ENCODE measurements around the gene AFDN.

Gene AFDN, protein sequence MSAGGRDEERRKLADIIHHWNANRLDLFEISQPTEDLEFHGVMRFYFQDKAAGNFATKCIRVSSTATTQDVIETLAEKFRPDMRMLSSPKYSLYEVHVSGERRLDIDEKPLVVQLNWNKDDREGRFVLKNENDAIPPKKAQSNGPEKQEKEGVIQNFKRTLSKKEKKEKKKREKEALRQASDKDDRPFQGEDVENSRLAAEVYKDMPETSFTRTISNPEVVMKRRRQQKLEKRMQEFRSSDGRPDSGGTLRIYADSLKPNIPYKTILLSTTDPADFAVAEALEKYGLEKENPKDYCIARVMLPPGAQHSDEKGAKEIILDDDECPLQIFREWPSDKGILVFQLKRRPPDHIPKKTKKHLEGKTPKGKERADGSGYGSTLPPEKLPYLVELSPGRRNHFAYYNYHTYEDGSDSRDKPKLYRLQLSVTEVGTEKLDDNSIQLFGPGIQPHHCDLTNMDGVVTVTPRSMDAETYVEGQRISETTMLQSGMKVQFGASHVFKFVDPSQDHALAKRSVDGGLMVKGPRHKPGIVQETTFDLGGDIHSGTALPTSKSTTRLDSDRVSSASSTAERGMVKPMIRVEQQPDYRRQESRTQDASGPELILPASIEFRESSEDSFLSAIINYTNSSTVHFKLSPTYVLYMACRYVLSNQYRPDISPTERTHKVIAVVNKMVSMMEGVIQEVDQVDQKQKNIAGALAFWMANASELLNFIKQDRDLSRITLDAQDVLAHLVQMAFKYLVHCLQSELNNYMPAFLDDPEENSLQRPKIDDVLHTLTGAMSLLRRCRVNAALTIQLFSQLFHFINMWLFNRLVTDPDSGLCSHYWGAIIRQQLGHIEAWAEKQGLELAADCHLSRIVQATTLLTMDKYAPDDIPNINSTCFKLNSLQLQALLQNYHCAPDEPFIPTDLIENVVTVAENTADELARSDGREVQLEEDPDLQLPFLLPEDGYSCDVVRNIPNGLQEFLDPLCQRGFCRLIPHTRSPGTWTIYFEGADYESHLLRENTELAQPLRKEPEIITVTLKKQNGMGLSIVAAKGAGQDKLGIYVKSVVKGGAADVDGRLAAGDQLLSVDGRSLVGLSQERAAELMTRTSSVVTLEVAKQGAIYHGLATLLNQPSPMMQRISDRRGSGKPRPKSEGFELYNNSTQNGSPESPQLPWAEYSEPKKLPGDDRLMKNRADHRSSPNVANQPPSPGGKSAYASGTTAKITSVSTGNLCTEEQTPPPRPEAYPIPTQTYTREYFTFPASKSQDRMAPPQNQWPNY (N-terminal part only)

GRCh38 chr6:167826896-167827582 is at the start of gene AFDN:
Gene AFDN (plus strand): TSS chr6:167826911. CDS start chr6:167827133, 222 bp downstream.
- DNase-seq (ENCODE audit: low read depth in 2 of 2): no peak

- DNase-seq (ENCODE audit: low read depth in 2 of 2): no peak
Measured at GRCh38 chr6:167778497-167779128, 48.1 kb upstream of the AFDN start.

- DNase-seq (ENCODE audit: low read depth in 2 of 2): no peak
Measured at GRCh38 chr6:167779129-167779992, 47.4 kb upstream of the AFDN start.

DNA sequence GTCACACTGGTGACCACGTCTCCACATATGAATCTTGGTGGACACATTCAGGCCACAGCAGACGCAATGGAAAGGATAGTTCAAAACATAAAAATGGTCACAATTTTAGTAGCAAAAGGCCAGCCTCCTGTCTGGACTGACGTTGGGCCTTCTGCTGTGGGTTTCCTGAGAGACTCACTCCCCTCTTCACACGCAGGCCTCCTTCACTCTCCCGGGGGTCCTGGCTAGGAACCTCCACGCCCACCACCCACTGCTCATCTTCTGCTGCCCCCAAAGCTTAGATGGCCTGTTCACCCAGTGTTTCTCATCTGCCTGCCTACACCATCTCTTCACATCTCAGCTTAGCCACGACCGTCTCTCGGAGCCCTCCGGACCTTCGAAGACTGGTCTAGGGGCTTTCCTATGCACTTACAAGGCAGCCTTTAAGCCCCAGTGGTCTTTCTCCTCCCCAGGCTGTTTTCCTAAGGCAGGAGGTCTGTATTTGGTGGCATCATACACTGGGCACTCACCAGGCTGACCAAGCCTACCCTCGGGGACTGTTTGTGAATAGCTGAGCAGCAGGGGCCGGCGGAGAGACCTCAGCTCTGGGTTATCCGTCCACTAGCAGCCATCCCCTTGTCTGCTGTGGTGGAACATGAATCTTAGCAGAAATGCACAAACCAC is 46.6 kb upstream of the AFDN start:
- DNase-seq (ENCODE audit: low read depth in 2 of 2): no peak

GRCh38 chr6:167781066-167781767 is 45.5 kb upstream of the AFDN start:
- no peak for DNase-seq (ENCODE audit: low read depth in 2 of 2)

DNA sequence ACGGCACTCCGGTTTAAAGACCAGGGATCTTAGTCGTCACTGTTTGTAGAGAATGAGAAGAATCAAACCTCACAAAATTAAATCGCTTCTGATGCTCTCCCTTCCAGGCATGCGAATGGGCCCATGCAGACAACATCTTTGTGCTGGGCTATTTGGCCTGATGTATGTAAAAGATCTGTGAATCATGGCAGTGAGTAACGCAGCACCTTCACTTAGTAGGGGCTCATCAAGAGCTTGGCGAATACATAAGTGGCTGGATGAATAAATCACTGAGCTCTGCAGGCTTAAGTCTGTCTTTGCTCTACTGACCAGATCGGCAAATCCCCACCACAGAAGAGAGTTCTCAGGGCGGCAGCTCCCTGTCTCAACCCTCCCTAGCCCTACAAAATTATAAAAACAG is 44.8 kb upstream of the AFDN start:
- no peak for DNase-seq (ENCODE audit: low read depth in 2 of 2)

GRCh38 chr6:167782698-167783517 is 43.8 kb upstream of the AFDN start:
- no peak for DNase-seq (ENCODE audit: low read depth in 2 of 2)

DNA sequence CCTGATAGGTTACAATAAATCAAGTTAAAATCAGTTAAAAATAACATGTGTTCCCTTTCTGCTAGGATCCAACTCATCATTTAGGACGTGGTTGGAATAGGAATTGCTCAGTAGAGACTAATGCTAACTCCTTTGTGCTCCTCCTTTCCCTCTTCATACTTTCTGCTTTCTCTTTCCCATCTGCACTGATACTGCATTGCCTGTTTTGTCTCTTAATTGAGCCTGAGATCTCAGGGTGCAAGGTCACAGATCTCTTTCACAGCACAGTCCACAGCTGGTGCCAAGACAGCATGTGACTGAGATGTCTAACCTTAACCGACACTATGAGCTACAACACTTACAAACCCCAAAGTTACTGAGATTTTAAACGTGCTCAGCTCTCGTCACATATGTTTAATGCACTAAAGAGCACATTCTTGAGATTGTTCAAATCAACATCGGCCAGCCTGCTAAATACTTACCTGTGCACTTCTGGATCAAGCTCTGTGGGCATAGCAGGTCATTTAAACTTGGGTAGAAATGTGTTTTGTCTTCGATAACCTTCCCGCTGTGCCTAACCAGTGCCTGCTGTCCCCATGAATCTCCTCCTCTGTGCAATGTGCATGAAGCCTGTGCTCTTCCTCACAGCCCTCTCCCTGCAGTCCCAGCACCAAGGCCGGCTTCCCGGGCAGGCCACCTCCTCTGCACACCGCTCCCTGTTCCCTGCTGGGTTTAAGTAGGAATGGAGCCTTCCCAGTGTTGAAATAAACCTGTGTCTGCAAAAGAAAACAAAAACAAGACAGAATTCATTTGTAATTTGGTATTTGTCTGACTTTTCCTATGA is 39.6 kb upstream of the AFDN start:
- DNase-seq (ENCODE audit: low read depth in 2 of 2): no peak

GRCh38 chr6:167787896-167788562 is 38.7 kb upstream of the AFDN start:
- DNase-seq (ENCODE audit: low read depth in 2 of 2): no peak

DNA sequence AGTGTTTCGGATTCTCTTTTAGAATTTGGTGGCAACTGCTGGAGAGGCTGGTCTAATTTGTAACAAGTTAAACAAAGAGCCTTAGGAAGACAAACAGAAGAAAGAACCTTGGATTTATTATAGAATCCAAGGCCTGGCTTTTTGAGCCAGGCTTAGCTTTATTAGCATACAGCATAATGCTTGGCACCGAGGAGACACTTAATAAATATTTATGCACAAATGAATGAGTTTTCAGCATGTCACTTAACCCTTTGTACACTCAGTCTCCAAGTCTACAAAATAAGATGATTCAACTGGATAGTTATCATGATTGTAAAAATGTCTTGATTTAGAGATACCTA is 38.2 kb upstream of the AFDN start:
- no peak for DNase-seq (ENCODE audit: low read depth in 2 of 2)

- no peak for DNase-seq (ENCODE audit: low read depth in 2 of 2)
Measured at GRCh38 chr6:167789358-167789757, 37.4 kb upstream of the AFDN start.

DNA sequence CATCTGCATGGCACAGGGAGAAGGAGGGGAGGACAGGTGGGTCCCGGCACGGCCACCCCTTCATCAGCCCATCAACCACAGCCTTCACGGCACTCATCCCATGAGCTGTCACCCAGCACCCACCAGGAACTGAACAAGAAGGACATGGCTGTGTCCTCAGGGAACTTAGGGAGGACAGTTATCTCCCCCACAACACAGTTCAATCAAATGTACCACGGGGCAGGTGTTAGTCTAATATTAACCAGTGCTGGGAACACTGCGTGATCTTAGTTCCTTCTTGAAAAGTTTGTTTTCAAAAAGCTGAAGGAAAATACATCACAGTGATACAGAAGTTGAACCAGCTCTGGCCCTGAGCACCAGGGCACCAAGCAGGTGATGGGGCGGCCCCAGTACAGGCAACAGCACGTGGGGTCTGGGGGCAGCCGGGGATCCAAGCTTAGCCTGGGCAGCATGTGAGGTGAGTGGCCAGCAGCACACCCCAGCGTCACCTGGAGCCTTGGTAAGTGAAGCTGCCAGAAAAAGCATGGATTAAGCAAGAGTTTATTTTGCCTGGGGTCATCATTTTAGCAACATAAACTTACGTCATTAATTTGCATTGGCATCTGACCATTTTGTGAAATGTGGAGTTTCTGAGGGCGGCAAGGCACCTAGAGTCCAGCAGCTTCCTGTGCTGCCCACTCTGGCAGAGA is 35.5 kb upstream of the AFDN start:
- DNase-seq (ENCODE audit: low read depth in 2 of 2): no peak

DNA sequence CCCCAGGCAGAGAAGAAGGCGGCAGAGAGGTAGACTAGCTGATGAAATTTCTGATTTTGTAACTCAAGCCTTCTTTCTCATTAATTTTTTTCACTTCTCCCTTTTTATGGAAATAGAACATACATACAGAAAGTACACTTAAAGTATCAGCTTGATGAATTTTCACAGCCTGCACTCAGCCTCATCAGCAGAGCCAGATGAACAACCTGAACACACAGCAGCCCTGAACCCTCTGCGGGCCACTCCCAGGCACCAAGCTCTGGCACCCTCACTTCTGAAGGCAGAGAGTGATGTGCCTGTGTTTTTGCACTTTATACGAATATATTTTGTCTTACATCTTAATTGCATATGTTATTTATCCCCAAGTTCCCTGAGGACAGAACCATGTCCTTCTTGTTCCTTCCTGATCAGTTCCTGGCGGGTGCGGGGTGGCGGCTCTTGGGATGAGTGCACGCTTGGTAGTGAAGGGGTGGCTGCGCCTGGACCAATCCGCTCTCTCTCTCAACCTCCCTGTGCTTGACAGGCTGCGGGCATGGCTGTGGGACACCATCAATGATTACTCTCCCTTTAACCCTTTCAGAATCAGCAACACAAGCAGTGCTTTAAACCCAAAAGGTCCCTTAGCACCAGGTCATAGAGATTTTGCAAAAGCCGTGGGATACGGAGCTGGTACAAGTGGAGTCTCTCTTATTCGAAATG is 34.8 kb upstream of the AFDN start:
- no peak for DNase-seq (ENCODE audit: low read depth in 2 of 2)

DNA sequence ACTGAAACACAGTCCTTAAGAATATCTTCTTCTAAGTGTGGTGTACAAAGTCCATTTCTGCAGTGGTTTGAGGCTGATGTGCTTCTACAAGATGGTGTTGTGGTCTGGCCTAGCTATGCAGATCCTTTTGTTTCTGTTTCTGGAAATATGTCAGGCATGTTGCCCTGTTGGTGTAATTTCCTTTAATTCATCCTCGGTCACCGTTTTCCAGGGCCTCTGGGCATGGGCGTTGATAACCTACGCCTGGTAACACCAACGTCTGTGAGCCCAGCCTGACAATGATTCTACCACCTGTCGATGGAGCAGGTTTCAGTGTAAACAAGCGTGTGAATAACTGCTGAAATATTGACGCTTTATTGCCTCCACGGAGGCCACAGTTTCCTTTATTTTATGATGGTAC is 33.3 kb upstream of the AFDN start:
- no peak for DNase-seq (ENCODE audit: low read depth in 2 of 2)

Measured in stimulated activated CD8-positive, alpha-beta memory T cell treated with anti-CD3 and anti-CD28 coated beads, Interleukin-7, amount 100 ng/mL, for 4 hours (primary cell).